ENCODE measurements around the gene POU2F3.

The POU2F3 gene

GRCh38 chr11:120329556-120329955 is 89.6 kb downstream of the POU2F3 start:
- H3K18ac ChIP-seq (ENCODE audit: low read length) = no peak overlapping the region
- no peak overlapping the region for H4K12ac ChIP-seq (ENCODE audit: low read depth, low read length)
- H3K79me1 ChIP-seq (ENCODE audit: low read length) = peaks cover 4% of the 10 kb centered on the region
- peaks cover 6 to 9% of the 10 kb centered on the region in 2 experiments for H3K36me3 ChIP-seq (ENCODE audit: control insufficient read depth in 1 of 2, insufficient read depth in 2 of 2, low read length in 2 of 2)
- no peak overlapping the region for H3K4ac ChIP-seq (ENCODE audit: low read depth, low read length)
- H2AK5ac ChIP-seq (ENCODE audit: low read length) = no peak overlapping the region
- H3K4me1 ChIP-seq (ENCODE audit: control insufficient read depth in 1 of 2, insufficient read depth in 2 of 2, low read length in 2 of 2) = peaks cover 0 to 5% of the 10 kb centered on the region in 2 experiments
- no peak overlapping the region for H4K91ac ChIP-seq (ENCODE audit: low read depth, low read length)
- no peak overlapping the region for H3K4me2 ChIP-seq (ENCODE audit: low read length)
- H3K23ac ChIP-seq (ENCODE audit: low read length) = no peak overlapping the region
- H3K9me3 ChIP-seq (ENCODE audit: insufficient read depth, low read depth, low read length) = no peaks in the 10 kb centered on the region
- no peak overlapping the region for H3K27ac ChIP-seq (ENCODE audit: low read depth, low read length)
- no peak overlapping the region for H3K14ac ChIP-seq (ENCODE audit: low read length)
- no peak for DNase-seq
- no peak overlapping the region for H4K8ac ChIP-seq (ENCODE audit: low read depth, low read length)
- no peak overlapping the region for H2BK120ac ChIP-seq (ENCODE audit: insufficient read depth, low read length, poor library complexity)
- peaks cover 4% of the 10 kb centered on the region for H3K79me2 ChIP-seq (ENCODE audit: control insufficient read depth, insufficient read depth, low read length, poor library complexity)
- H2BK5ac ChIP-seq (ENCODE audit: low read depth, low read length, poor library complexity) = no peak overlapping the region
- H2AFZ ChIP-seq (ENCODE audit: insufficient read depth, low read length, poor library complexity) = no peak overlapping the region
- WGBS (ENCODE audit: extremely low coverage, insufficient coverage, insufficient read length) = 100% methylated on average over 2 of the region's 3 CpGs
- H3K9ac ChIP-seq (ENCODE audit: low read length) = peak overlapping the region; percentile 22
- no peaks in the 10 kb centered on the region for H3K27me3 ChIP-seq (ENCODE audit: insufficient read depth, low read length)
- no peak overlapping the region for H2BK12ac ChIP-seq (ENCODE audit: low read length)
- no peak overlapping the region for H3K4me3 ChIP-seq (ENCODE audit: low read depth, low read length)

- DNase-seq = no peak
- Histone ChIP-seq H2BK12ac (ENCODE audit: low read length) (no peak overlapping the region), H3K79me1 (ENCODE audit: low read length) (peaks cover 4% of the 10 kb centered on the region), H3K9me3 (ENCODE audit: insufficient read depth, low read depth, low read length) (no peaks in the 10 kb centered on the region), H2AK5ac (ENCODE audit: low read length) (no peak overlapping the region), H4K8ac (ENCODE audit: low read depth, low read length) (no peak overlapping the region), H4K12ac (ENCODE audit: low read depth, low read length) (no peak overlapping the region), H2BK5ac (ENCODE audit: low read depth, low read length, poor library complexity) (no peak overlapping the region), H3K27me3 (ENCODE audit: insufficient read depth, low read length) (no peaks in the 10 kb centered on the region), H3K4me3 (ENCODE audit: low read depth, low read length) (no peak overlapping the region), H3K27ac (ENCODE audit: low read depth, low read length) (no peak overlapping the region), H3K4me1 (ENCODE audit: control insufficient read depth in 1 of 2, insufficient read depth in 2 of 2, low read length in 2 of 2) (peaks cover 0 to 3% of the 10 kb centered on the region in 2 experiments), H3K4me2 (ENCODE audit: low read length) (no peak overlapping the region), H3K36me3 (ENCODE audit: control insufficient read depth in 1 of 2, insufficient read depth in 2 of 2, low read length in 2 of 2) (peaks cover 6 to 9% of the 10 kb centered on the region in 2 experiments), H3K9ac (ENCODE audit: low read length) (peak overlapping the region; percentile 22), H3K23ac (ENCODE audit: low read length) (no peak overlapping the region), H2BK120ac (ENCODE audit: insufficient read depth, low read length, poor library complexity) (no peak overlapping the region), H3K4ac (ENCODE audit: low read depth, low read length) (no peak overlapping the region), H2AFZ (ENCODE audit: insufficient read depth, low read length, poor library complexity) (no peak overlapping the region), H3K14ac (ENCODE audit: low read length) (no peak overlapping the region), H3K79me2 (ENCODE audit: control insufficient read depth, insufficient read depth, low read length, poor library complexity) (peaks cover 4% of the 10 kb centered on the region), H3K18ac (ENCODE audit: low read length) (no peak overlapping the region), H4K91ac (ENCODE audit: low read depth, low read length) (no peak overlapping the region)
- no CpG with 5 or more reads among the region's 6 CpGs for WGBS (ENCODE audit: extremely low coverage, insufficient coverage, insufficient read length)
Measured at GRCh38 chr11:120330045-120330444, 90.1 kb downstream of the POU2F3 start.

- no peaks in the 10 kb centered on the region for H3K27me3 ChIP-seq (ENCODE audit: insufficient read depth, low read length)
- H3K4ac ChIP-seq (ENCODE audit: low read depth, low read length) = no peak overlapping the region
- no peak overlapping the region for H3K9ac ChIP-seq (ENCODE audit: low read length)
- H4K8ac ChIP-seq (ENCODE audit: low read depth, low read length) = no peak overlapping the region
- no peak overlapping the region for H2BK120ac ChIP-seq (ENCODE audit: insufficient read depth, low read length, poor library complexity)
- H3K79me1 ChIP-seq (ENCODE audit: low read length) = peaks cover 7% of the 10 kb centered on the region
- no CpG with 5 or more reads among the region's 2 CpGs for WGBS (ENCODE audit: extremely low coverage, insufficient coverage, insufficient read length)
- H4K12ac ChIP-seq (ENCODE audit: low read depth, low read length) = no peak overlapping the region
- no peak overlapping the region for H2BK12ac ChIP-seq (ENCODE audit: low read length)
- H2BK5ac ChIP-seq (ENCODE audit: low read depth, low read length, poor library complexity) = no peak overlapping the region
- no peak overlapping the region for H2AFZ ChIP-seq (ENCODE audit: insufficient read depth, low read length, poor library complexity)
- no peak overlapping the region for H3K27ac ChIP-seq (ENCODE audit: low read depth, low read length)
- H2AK5ac ChIP-seq (ENCODE audit: low read length) = no peak overlapping the region
- H3K4me1 ChIP-seq (ENCODE audit: control insufficient read depth in 1 of 2, insufficient read depth in 2 of 2, low read length in 2 of 2) = peaks cover 0 to 3% of the 10 kb centered on the region in 2 experiments
- H3K4me3 ChIP-seq (ENCODE audit: low read depth, low read length) = no peak overlapping the region
- H4K91ac ChIP-seq (ENCODE audit: low read depth, low read length) = no peak overlapping the region
- no peak overlapping the region for H3K23ac ChIP-seq (ENCODE audit: low read length)
- H3K18ac ChIP-seq (ENCODE audit: low read length) = no peak overlapping the region
- DNase-seq = peak; percentile 65 to 84
- peaks cover 6 to 9% of the 10 kb centered on the region in 2 experiments for H3K36me3 ChIP-seq (ENCODE audit: control insufficient read depth in 1 of 2, insufficient read depth in 2 of 2, low read length in 2 of 2)
- no peak overlapping the region for H3K14ac ChIP-seq (ENCODE audit: low read length)
- no peaks in the 10 kb centered on the region for H3K9me3 ChIP-seq (ENCODE audit: insufficient read depth, low read depth, low read length)
- no peak overlapping the region for H3K4me2 ChIP-seq (ENCODE audit: low read length)
- H3K79me2 ChIP-seq (ENCODE audit: control insufficient read depth, insufficient read depth, low read length, poor library complexity) = peaks cover 4% of the 10 kb centered on the region
Measured at GRCh38 chr11:120331301-120331996, 91.5 kb downstream of the POU2F3 start.

- Histone ChIP-seq H3K14ac (ENCODE audit: low read length) (no peak overlapping the region), H4K12ac (ENCODE audit: low read depth, low read length) (no peak overlapping the region), H3K9ac (ENCODE audit: low read length) (no peak overlapping the region), H3K23ac (ENCODE audit: low read length) (no peak overlapping the region), H3K27ac (ENCODE audit: low read depth, low read length) (no peak overlapping the region), H3K27me3 (ENCODE audit: insufficient read depth, low read length) (no peaks in the 10 kb centered on the region), H3K4ac (ENCODE audit: low read depth, low read length) (no peak overlapping the region), H3K4me3 (ENCODE audit: low read depth, low read length) (no peak overlapping the region), H4K91ac (ENCODE audit: low read depth, low read length) (no peak overlapping the region), H2BK5ac (ENCODE audit: low read depth, low read length, poor library complexity) (no peak overlapping the region), H3K79me2 (ENCODE audit: control insufficient read depth, insufficient read depth, low read length, poor library complexity) (peaks cover 12% of the 10 kb centered on the region), H3K4me1 (ENCODE audit: control insufficient read depth in 1 of 2, insufficient read depth in 2 of 2, low read length in 2 of 2) (peaks cover 0 to 3% of the 10 kb centered on the region in 2 experiments), H3K18ac (ENCODE audit: low read length) (no peak overlapping the region), H2BK12ac (ENCODE audit: low read length) (no peak overlapping the region), H3K36me3 (ENCODE audit: control insufficient read depth in 1 of 2, insufficient read depth in 2 of 2, low read length in 2 of 2) (peaks cover 6 to 9% of the 10 kb centered on the region in 2 experiments), H2AFZ (ENCODE audit: insufficient read depth, low read length, poor library complexity) (no peak overlapping the region), H3K4me2 (ENCODE audit: low read length) (no peak overlapping the region), H2BK120ac (ENCODE audit: insufficient read depth, low read length, poor library complexity) (no peak overlapping the region), H3K9me3 (ENCODE audit: insufficient read depth, low read depth, low read length) (no peaks in the 10 kb centered on the region), H3K79me1 (ENCODE audit: low read length) (peaks cover 15% of the 10 kb centered on the region), H4K8ac (ENCODE audit: low read depth, low read length) (no peak overlapping the region), H2AK5ac (ENCODE audit: low read length) (no peak overlapping the region)
- no CpG with 5 or more reads among the region's 5 CpGs for WGBS (ENCODE audit: extremely low coverage, insufficient coverage, insufficient read length)
- no peak for DNase-seq
Measured at GRCh38 chr11:120332822-120333716, 93.1 kb downstream of the POU2F3 start.
